Activated CD4-positive, alpha-beta T cell treated with anti-CD3 and anti-CD28 coated beads, Interleukin-2, Interleukin-6, amounts not matched to agents 100 ng/mL and 50 ng/mL, durations not matched to agents 16 hours and 8 hours (primary cell): ENCODE data around the gene MICU1.
A peak's percentile ranks its signal among the peaks of the same experiment; 100 is the strongest.
"Not testable (repeated sequence)": the region's sequence is repeated elsewhere in the genome, so short reads cannot be mapped to it uniquely, and the experiment has no call there.

Experiments used
- DNase-seq: peaks from one replicate; pipeline ENCODE4 v3.0.0-alpha.2; 2020

The MICU1 gene

DNA sequence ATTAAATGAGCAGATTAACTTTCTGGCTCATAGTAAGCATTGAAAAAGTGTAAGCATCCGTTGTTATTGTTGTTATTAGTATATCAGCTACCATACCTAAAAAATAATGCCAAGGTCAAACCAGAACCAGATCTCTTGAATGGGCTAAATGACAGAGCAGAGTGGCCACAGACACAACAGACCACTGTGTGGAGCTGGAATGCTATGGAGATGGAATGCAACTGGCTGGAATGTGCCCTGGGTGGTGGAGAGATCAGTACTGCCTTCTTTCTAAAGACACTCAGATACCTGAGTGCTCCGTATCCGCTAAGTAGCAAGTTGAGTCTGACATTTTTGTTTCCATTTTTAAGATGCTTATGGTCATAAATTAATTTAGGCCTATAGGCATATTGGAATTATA lies 250.7 kb downstream of the MICU1 start:
- no peak for DNase-seq

DNA sequence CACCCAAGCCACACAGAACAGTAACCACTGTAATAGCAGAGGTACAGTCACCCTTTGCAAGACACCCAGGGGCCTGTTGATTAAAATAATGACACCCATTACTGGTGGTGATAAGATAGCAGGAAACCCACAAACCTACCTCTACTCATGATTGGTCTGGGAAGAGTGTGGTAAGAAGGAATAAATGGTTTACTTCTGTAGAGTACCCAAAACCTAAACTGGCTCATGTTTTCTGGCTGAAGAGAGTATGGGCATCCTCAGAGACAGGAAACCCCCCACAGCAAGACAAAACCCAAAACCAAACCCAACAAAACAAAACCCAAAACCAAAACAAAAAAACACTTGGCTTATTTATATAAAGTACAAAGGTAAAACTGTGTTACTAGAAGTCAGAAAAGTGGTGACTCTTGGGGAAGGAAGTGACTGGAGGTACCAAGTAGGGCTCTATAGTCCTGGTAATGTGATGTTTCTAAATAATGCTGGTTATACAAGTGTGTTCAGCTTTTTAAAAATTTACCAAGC lies 255.6 kb downstream of the MICU1 start:
- DNase-seq: peak; percentile 76

DNA sequence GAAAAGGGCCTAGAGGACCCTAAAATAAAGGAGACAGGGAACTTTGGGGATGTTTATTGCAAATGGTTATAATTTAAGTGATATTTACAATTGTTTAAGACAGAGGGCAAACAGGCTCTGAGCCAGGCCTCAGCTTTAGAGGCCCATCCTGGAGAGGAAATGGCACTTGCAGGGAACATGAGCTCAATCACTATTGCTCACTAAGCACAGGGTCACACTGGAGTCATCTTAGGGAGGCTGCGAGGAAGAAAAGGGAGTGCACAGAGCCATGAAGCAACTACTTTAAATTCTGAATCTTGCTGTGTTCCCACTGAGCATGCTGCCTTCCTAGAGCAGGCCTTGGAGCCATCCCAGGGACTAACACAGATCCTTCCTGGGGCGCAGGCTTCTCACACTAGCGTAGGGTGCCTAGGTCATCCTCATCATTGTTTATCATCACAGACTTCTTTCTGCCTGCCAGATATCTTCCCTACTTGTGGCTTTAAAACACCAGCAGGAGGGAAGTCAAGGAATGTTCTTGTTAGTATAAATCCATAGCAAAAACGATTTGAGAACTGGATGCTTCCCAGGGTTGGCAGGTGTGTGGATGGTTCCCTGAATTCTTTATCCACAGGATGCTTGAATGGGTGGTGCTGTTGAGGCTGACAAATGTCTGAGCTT lies 258.4 kb downstream of the MICU1 start:
- no peak for DNase-seq

DNA sequence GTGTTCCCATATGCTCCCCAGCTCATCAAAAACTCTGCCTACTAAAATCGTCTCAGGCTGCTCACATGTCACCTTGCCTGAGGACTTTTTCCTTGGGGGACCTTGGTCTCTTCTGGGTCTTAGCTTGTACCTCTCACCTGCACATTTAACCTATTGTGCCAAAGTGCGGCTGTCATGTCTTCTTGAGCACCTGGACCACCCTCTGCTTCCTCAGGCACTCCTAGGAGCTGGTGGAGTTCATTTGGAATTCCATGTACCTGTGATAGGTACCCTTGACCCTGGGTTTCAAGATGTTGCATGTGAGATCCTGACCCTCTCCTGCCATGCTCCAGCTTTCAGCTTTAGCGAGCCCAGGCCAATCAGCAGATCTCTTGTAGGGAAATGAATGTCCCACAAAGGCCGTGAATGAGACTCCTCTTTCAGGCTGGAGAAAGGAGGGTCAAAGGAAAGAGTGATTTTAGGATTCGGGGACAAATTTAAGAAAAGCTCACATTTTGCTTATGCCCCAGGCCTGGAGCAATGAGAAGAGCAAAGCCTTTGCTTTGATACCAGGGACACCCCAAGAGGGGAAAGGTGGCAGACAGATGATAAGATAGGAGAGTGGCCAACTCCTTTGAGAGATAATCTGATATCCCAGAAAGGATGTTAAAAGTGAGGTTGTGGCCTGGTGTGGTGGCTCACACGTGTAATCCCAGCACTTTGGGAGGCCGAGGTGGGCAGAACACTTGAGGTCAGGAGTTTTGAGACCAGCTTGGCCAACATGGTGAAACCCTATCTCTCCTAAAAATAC lies 260.6 kb downstream of the MICU1 start:
- DNase-seq: no peak

DNA sequence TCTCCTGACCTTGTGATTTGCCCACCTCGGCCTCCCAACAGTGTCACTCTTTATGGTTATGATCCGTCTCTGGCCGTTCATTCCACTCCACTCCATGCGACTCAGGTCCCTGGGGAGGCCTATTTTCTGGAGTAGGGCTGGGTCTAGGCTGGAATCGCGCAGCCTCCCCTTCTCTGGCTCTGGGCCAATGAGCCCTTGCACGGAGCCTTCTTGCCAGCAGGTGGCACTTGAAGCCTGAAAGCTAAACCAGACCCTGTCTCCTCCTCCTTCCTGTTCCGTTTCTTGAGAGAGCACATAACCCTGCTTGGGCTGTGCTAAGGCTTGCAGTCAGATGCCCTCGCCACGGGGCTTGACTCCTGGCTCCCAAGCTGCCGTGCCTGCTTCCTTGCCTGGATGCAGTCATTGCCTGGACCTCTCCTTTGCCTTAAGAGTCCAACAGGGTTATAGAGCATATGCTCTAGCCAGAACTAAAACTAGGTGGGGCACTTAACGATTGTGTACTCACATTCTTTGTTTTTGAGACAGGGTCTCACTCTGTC lies 261.6 kb downstream of the MICU1 start:
- DNase-seq: peak; percentile 92

DNA sequence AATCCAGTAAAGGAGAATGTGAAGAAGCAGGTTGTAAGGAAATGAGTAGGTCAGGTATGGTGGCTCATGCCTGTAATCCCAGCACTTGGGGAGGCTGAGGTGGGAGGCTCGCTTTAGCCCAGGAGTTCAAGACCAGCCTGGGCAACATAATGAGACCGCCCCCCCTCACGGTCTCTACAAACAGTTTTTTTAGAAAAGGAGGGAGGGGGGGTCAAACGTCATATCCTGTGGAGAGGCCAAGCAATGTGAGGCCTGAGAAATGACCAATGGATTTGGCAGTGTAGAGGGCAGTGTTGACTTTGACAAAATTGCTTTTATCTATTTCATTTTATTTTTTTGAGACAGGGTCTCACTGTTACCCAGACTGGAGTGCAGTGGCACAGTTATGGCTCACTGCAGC lies 268.9 kb downstream of the MICU1 start:
- DNase-seq: no peak

DNA sequence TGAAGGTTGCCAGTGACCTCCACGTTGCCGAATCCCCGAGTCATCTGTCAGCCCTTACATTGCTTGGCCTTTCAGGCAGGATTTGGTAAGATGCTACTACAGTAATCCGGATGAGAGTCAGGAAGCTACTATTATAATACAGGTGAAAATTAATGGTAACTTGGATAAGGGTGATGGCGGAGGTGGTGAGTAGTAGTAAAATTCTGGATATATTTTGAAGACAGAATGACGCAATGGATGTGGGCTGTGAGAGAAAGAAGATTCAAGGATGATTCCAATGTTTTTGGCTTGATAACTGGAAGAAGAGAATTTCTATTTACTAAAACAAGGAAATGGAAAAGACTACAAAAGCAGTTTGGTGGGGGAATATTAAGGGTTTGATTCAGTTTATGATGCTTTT lies 269.8 kb downstream of the MICU1 start:
- no peak for DNase-seq

DNA sequence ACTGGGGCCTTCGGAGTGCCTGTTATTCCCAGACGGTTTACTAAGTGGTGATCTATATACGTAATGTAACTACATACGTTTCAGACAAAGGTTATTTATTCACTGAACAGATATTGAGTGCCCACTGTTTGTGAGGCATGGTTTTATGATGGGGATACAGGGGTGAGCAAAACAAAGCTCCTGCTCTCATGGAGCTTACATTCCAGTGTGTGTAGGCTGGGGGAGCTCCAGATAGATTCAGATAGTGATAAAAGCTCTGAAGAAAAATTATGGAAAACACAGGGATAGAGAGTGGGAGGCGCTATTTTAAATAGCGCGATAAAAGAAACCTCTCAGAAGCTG lies 270.7 kb downstream of the MICU1 start:
- no peak for DNase-seq

DNA sequence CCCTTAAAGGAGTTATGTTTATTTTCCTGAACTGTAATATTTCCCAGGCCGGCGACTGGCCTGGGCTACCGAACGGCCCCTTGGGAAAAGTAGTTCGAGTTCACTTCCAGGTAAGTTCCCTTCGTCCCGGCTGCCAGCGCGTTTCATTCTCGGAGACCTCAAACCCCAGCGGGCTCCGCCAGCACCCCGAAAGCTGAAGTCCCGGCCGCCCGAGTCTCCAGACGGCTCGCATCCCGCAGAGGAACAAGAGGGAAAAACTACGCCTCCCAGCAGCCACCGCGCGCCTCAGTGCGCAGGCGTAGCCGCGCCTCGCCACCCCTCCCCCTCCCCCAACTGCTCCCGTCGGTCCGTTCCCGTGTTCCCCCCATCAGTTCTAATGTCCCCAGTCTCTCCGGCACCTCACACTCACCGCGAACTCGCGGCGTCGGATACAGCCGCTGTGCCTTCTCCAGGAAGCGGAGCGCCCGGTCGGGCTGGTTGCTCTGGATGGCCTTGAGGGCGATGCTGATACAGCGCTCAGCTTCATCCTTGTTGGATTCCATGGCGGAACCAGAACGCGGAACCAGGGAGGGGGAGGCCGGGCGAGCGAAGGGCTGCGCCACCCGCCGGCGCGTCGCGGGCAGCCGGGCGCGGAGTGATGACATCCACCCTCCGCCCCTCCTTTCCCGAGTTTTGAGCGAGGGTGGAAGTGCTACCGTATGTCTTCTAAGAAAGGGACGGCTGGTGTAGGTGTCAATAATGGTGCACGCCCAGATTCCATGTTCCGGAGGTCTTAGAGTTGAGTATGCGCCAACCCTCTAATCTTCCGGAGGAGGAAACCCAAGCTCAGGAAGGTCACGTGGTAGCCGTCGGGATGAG lies 271.3 kb downstream of the MICU1 start, which contains the start of gene DNAJB12:
TSS of gene DNAJB12 (minus strand) at position 564 of the 858 bp plus-strand sequence. CDS start at position 542, 22 bp downstream.
- peak; percentile 95 for DNase-seq

DNA sequence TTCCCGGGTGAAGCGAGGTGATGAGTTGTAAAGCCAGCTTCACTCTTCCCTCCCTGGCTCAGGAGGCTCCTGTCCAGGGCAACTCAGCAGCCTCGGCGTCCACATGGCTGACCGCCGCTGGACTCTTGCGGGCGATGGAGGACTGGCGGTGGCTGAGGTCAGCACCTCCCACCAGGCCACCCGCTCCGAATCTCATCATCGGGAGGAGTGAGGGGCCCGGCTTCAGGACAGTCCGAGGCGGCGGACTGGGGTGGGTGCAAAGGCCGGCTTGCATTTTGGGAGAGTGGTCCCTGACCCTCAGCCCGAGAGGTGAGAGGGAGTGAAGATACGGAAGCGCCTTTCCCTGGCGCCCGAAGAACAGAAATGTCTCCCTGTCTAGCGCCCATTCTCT lies 271.9 kb downstream of the MICU1 start:
- no peak for DNase-seq

DNA sequence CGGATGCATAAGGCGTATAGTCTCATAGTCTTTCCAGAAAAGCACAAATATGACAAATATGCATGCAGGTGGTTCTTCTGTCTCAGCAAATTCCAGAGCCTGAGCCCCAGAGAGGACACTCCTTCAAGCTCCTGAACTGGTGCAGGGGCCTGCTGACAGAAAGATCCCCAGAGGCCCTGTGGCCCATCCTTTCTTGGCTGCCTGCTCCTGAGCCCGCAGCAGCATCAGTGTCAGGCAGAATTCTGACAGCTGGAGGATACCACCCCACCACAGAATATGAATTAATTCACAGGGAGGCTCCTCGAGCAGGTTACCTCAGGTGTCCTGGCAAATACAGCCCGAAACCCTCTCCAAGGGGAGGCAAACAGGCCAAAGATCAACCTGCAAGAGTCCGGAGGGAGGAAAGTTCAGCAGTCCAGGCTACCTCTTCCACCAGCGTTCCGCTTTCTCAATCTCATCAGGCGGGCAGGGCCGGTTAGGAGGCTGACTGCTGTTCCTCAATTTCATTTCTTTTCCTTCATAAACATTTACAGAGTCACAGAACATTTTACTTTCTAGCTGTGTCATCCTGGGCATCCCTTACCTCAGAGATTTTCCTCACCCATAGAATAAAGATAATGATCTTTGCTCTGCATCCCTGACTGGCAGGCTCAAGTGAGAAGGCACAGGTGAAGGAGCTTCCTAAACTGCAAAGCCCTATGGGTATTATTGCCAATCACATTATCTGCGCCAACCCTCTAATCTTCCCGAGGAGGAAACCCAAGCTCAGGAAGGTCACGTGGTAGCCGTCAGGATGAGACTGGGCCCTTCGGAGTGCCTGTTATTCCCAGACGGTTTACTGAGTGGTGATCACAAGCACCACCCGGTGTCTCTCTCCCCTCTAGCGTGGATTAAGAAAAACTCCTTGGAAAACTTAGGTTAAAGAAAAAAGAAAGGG lies 272.6 kb downstream of the MICU1 start:
- DNase-seq: no peak

DNA sequence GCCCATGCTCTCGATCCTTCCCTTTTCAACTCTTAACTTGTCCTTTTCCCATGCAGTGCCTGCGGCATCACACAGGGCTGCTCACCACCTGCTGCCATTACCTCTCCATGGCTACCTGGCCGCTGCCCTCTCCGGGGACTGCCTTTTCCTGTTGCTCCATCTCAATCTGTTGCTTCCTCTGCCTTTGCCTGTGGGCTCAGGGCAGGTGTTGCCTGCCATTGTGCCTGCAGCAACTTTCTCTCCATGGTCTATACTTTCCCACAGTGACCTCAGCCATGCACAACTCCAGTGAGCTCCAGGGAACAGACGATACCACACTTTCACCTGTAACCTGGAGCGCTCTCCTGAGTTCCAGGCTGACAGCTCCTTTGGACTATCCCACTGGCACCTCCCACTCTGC lies 274.4 kb downstream of the MICU1 start:
- DNase-seq: no peak

DNA sequence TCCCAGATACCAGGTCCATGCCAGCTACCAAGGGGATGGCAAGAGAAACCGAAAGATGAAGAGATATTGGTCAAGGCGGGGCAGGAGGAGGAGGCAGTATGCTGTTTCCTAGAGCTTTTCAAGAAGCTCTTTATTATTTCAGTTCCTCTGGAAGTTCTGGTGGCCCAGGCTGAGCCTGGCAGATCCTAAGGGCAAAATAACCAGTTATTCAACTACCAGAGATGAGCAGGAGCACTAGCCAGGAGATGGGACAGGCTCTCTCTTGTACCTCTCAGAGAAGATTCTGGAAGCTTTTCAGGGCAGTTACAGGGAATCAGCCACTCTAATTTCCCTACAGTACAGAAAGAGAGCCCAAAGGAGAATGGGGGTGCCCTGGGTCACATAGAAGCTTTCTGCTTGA lies 276.4 kb downstream of the MICU1 start:
- DNase-seq: no peak

DNA sequence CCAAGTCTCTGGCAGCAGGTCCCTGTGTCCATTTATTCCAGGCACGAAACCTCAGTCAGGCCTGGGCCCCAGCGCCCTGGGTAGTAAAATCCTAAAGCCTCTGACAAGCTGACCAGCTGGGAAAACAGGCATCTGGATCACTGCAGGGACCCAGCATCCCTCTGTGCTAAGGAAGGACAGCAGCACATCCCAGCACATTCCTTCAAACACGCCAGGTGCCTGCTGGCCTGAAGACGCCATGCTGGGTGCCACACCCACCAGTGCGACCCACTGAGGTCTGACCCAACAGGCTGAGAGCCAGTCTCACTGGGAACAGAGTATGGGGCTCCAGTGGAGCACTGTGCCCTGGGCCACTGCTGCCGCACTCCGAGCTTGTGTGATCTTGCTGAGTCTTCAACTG lies 277.6 kb downstream of the MICU1 start:
- DNase-seq: no peak

DNA sequence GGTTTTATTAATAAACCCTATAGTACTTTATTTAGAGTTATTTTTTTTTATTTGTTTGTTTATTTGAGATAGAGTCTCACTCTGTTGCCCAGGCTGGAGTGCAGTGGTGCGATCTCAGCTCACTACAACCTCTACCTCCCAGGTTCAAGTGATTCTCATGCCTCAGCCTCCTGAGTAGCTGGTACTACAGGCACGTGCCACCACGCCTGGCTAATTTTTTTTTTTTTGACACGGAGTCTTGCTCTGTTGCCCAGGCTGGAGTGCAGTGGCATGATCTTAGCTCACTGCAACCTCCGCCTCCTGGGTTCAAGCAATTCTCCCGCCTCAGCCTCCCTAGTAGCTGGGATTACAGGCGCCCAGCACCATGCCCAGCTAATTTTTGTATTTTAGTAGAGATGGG lies 279.8 kb downstream of the MICU1 start:
- DNase-seq: not testable (repeated sequence)

DNA sequence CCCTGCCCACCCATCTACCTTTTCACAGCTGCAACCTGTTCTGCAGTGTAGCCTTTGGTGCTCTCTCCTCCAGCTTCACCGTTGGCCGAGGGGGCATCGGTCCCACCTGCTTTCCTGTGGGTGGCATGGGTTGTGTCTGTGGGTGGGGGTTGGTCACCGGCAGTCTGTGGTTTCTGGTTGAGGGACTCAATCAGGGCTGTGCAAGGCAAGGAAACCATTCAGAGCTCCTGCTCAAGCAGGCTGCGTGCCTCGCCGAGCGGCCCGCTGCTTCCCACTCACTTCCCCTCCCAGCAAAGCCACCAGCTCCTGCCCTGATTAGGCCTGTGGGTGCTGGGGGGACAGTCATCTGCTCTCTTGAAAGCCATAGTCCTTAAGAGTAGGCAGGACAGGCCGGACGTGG lies 280.9 kb downstream of the MICU1 start:
- peak; percentile 55 for DNase-seq

DNA sequence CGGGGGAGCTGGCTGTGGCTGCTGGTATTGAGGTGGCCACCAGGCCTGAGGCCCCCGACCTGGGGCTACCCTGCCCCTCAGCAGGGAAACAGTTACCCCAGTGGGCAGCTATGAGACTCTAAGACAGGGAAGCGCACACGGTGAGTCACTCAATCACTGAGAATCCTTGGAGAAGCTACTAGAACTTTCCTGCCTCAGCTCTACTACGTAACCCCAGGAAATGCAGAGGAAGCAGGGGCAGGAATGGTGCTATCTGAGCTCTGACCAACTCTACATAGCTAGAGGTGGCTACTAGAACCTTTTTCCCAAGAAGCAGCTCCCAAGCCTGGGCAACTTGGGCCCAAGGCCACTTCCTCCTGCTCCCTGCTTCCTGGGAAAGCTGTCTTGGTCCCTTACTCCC lies 283.0 kb downstream of the MICU1 start:
- DNase-seq: no peak

DNA sequence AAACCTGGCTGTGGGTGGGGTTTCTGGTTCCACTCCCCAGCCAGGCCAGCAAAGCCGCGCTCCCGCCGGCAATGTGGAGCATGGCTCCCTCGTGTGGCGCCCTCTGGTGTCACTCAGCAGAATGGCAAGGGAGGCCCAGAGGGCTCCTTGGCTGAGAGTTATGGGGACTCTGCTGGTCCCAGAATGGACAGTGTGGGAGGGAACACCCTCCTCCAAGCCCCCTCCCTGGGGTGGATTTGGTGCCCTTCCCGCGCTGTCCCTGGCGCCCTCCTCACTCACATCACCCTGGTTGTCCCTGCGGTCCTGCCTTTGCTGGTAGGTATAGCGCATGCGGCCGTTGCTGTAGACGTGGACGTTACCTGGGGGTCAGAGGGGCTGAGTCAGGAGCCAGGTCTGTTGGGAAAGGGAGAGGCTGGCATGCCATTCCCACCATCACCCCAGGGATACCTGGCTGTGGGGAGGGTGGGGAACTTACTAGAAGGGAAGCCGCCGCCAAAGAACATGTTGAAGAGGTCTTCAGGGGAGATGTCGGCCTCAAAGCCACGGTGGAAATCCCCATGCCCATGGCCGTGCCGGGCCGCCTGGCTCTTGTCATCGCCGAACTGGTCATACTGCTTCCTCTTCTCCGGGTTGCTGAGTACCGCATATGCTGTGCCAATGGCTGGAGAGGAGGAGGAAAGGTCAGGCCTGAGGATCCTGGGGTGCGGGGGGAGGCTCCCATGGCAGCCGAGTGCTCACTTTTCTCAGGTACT lies 285.2 kb downstream of the MICU1 start:
- DNase-seq: peak; percentile 85

DNA sequence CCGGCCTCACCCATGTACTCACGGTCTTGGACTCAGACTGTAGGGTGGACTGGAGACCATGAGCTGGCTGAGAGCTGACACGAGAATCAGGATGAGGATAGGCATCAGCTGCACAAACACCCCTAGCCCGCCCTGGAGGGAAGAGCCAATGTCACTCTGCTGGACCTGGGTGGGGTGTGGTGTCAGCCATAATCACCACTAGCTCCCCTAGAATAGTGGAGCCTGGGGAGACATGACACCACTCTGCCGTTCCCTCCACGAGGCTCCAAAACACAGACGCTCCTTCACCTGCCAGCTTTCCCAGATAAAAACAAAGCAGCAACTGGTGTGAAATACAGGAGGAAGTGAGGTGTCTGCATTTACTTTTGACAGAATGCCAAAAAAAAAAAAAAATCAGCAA lies 287.7 kb downstream of the MICU1 start:
- no peak for DNase-seq

DNA sequence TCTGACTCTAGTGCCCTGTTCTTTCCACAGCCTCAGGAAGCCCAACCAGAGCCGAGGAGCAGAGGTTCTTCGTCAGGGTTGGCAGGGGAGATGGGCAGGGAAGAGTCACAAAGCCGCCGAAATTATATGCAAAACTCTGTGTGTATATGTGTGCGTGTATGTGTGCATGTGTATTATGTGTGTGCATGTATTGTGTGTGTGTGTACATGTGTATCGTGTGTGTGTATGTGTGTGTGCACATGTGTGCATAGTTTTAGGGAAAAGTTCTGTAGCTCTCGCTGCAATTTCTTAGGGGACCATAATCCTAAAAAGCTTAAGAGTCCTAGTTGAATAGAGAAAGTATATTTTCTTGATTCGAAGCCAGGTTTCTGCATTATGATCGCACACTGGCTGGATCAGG lies 288.2 kb downstream of the MICU1 start:
- DNase-seq: no peak

DNA sequence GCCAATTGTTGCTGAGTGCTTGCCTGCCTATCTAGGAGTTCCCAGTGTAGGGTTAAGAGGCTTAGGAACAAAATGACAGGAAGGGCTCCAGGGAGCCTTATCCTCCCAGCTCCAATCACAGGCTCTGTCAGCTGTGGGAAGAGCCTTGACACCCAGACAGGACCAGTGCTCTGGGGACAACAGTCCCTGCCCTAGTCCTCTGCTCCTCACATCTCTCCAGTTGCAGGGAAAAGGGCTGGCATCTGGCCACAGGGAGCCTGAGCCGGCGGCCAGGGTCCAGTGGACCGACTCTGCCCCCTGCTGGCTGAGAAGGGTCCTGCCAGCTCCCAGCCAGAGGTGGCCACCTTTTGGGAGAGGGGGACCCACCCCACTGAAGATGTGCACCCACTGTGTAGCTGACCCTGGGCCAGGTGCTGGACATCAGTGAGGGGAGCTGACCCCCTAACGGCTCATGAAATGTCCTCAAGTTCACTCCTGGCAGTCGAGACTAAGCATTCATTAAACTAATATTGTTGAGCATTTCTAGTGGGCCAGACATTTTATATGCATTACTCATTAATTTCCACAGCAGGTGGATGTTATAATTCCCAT lies 288.7 kb downstream of the MICU1 start:
- DNase-seq: peak; percentile 73
